GM19397 (cell line): ENCODE results near the gene SH3RF3.

Experiments used
- ATAC-seq: cut with Tn5 transposase; IDR thresholded peaks from one replicate; pipeline ENCODE4 v1.9.1; 2021; ENCODE audit warnings: mild to moderate bottlenecking, moderate library complexity; ENCODE audit not compliant: unreplicated experiment

SH3RF3 gene

GRCh38 chr2:109455731-109456691, 327.0 kb downstream of the SH3RF3 start:
- ATAC-seq: no peak

- no peak for ATAC-seq
Observed at GRCh38 chr2:109456776-109457175, 327.8 kb downstream of the SH3RF3 start.

GRCh38 chr2:109457366-109457765, 328.4 kb downstream of the SH3RF3 start:
- ATAC-seq: no peak

GRCh38 chr2:109457794-109458193, 328.8 kb downstream of the SH3RF3 start:
- ATAC-seq: no peak

GRCh38 chr2:109458512-109458911, 329.5 kb downstream of the SH3RF3 start:
- ATAC-seq: no peak

GRCh38 chr2:109459485-109459884, 330.5 kb downstream of the SH3RF3 start:
- ATAC-seq: no peak

GRCh38 chr2:109460553-109461324, 331.7 kb downstream of the SH3RF3 start:
- ATAC-seq: no peak

- ATAC-seq: no peak
Observed at GRCh38 chr2:109463236-109463635, 334.2 kb downstream of the SH3RF3 start.

- ATAC-seq: no peak
Observed at GRCh38 chr2:109463891-109464290, 334.9 kb downstream of the SH3RF3 start.

GRCh38 chr2:109466674-109467575, 337.9 kb downstream of the SH3RF3 start:
- no peak for ATAC-seq

GRCh38 chr2:109467701-109468100, 338.7 kb downstream of the SH3RF3 start:
- no peak for ATAC-seq

- ATAC-seq: no peak
Observed at GRCh38 chr2:109468893-109469292, 339.9 kb downstream of the SH3RF3 start.

- no peak for ATAC-seq
Observed at GRCh38 chr2:109471658-109472057, 342.7 kb downstream of the SH3RF3 start.

GRCh38 chr2:109472331-109472959, 343.4 kb downstream of the SH3RF3 start:
- ATAC-seq: no peak

GRCh38 chr2:109472974-109473373, 344.0 kb downstream of the SH3RF3 start:
- no peak for ATAC-seq

GRCh38 chr2:109473616-109474318, 344.8 kb downstream of the SH3RF3 start:
- ATAC-seq: no peak

GRCh38 chr2:109474319-109474825, 345.4 kb downstream of the SH3RF3 start:
- no peak for ATAC-seq

- no peak for ATAC-seq
Observed at GRCh38 chr2:109475531-109476210, 346.7 kb downstream of the SH3RF3 start.
